Activated CD8-positive, alpha-beta T cell treated with anti-CD3 and anti-CD28 coated beads for 36 hours (primary cell): Measurements from ENCODE around the gene CDH8. TPM values are rescaled to one million over a fixed set of nuclear protein-coding genes. Genes with fewer than 3 reads are reported as not detected.

Source experiments
- ATAC-seq: fragments of 200-7000 bp; cut with Tn5 transposase; one replicate; pipeline ENCODE4 v1.10.0; 2021; ENCODE audit warnings: mild to moderate bottlenecking, moderate library complexity
- CTCF ChIA-PET: fragments of 350-600 bp; sonication (Branson Sonifier 250); formaldehyde crosslinking; loops from one replicate; lab custom pipeline; 2021; ENCODE audit warnings: antibody characterized with exemption; lab: Charles Lee
- POLR2A ChIA-PET: fragments of 350-600 bp; sonication (Branson Sonifier 250); formaldehyde crosslinking; loops from one replicate; lab custom pipeline; 2021; ENCODE audit warnings: antibody characterized with exemption; lab: Charles Lee
- DNase-seq: peaks from one replicate; pipeline ENCODE4 v3.0.0-alpha.2; 2020
- H3K27ac Mint-ChIP-seq: one replicate; pipeline ENCODE4 v1.8.0; 2021; ENCODE audit warnings: mild to moderate bottlenecking, mixed read lengths
- H3K27me3 Mint-ChIP-seq: one replicate; pipeline ENCODE4 v1.8.0; 2021; ENCODE audit warnings: mixed read lengths
- H3K36me3 Mint-ChIP-seq: one replicate; pipeline ENCODE4 v1.8.0; 2021; ENCODE audit warnings: low read depth, mixed read lengths
- H3K4me1 Mint-ChIP-seq: one replicate; pipeline ENCODE4 v1.8.0; 2021; ENCODE audit warnings: low read depth, mixed read lengths
- H3K4me3 Mint-ChIP-seq: one replicate; pipeline ENCODE4 v1.8.0; 2021; ENCODE audit warnings: mild to moderate bottlenecking, moderate library complexity, mixed read lengths
- H3K9me3 Mint-ChIP-seq: one replicate; pipeline ENCODE4 v1.8.0; 2021; ENCODE audit warnings: mixed read lengths
- intact Hi-C: fragments of 100-400 bp; cut with micrococcal nuclease; formaldehyde crosslinking; loops from one replicate; pipeline ENCODE4 v1.10.0; 2022
- total RNA-seq, 2 experiments: library from RNA; stranded (reverse); gene quantifications; one replicate each; pipeline ENCODE4 v1.2.3, GENCODE V29; 2021
- TF ChIP-seq, protein P1 (sequence below): fragments of 200-600 bp; IDR thresholded peaks from one replicate; pipeline ENCODE4 v1.8.0; 2022; ENCODE audit warnings: antibody characterized with exemption, mild to moderate bottlenecking

CDH8 gene
- total RNA-seq, 2 experiments from 2014 or later, result not detected

GRCh38 chr16:61969077-61969382 is 67.2 kb downstream of the CDH8 start:
- DNase-seq (no peak), ATAC-seq (no peak)
- no peak overlapping the region for H3K27ac Mint-ChIP-seq
- TF ChIP-seq, protein P1, sequence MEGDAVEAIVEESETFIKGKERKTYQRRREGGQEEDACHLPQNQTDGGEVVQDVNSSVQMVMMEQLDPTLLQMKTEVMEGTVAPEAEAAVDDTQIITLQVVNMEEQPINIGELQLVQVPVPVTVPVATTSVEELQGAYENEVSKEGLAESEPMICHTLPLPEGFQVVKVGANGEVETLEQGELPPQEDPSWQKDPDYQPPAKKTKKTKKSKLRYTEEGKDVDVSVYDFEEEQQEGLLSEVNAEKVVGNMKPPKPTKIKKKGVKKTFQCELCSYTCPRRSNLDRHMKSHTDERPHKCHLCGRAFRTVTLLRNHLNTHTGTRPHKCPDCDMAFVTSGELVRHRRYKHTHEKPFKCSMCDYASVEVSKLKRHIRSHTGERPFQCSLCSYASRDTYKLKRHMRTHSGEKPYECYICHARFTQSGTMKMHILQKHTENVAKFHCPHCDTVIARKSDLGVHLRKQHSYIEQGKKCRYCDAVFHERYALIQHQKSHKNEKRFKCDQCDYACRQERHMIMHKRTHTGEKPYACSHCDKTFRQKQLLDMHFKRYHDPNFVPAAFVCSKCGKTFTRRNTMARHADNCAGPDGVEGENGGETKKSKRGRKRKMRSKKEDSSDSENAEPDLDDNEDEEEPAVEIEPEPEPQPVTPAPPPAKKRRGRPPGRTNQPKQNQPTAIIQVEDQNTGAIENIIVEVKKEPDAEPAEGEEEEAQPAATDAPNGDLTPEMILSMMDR, result no peak
- POLR2A ChIA-PET, result no interaction called here
- H3K4me1 Mint-ChIP-seq, result no peaks in the 10 kb centered on the region
- no peaks in the 10 kb centered on the region for H3K27me3 Mint-ChIP-seq
- CTCF ChIA-PET, result no interaction called here
- peaks cover 8% of the 10 kb centered on the region for H3K9me3 Mint-ChIP-seq
- intact Hi-C loops, result no loop called here
- H3K36me3 Mint-ChIP-seq, result no peaks in the 10 kb centered on the region
- H3K4me3 Mint-ChIP-seq, result no peak overlapping the region

- no peak overlapping the region for H3K4me3 Mint-ChIP-seq
- intact Hi-C loops, result no loop called here
- TF ChIP-seq, protein P1, result no peak
- ChIA-PET POLR2A (no interaction called here), CTCF (no interaction called here)
- H3K27me3 Mint-ChIP-seq, result no peaks in the 10 kb centered on the region
- no peaks in the 10 kb centered on the region for H3K4me1 Mint-ChIP-seq
- ATAC-seq (no peak), DNase-seq (no peak)
- H3K27ac Mint-ChIP-seq, result no peak overlapping the region
- H3K36me3 Mint-ChIP-seq, result no peaks in the 10 kb centered on the region
- H3K9me3 Mint-ChIP-seq, result peaks cover 7% of the 10 kb centered on the region
Measured at GRCh38 chr16:61968242-61969076, 67.8 kb downstream of the CDH8 start.

DNA sequence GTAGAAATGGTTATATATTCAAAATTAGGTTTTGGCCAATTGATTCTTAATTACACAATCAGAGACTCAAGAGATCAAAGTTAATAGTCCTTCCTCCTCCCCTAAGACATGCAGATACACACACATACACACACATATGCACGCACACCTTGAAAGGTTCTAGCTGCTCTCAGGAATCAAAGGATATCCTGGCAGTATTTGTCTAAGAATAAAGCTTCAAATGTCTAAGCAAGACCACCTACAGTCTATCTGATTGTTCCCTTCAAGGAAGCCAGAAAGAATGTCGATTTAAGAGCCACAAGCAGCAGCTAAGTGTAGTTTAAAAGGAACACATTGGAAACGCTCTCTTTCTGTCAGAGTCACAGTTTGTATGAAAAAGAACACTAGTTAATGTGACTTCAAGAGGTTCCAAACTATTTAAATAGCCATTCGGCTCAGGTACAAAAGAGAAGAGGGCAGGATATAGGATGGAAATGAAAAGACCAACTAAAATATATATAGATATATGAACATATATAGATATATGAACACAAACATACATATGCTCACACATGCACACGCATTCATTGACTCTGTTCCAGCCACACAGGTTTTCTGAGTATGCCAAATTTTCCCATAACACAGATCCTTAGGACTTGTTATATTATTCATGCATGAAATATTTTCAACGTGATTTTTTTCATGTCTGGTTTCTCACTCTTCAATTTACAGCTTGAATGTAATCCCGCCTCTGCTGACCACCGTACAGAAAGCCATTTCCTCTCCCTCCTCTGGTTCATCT is 79.0 kb downstream of the CDH8 start:
- no peaks in the 10 kb centered on the region for H3K36me3 Mint-ChIP-seq
- POLR2A ChIA-PET, result no interaction called here
- no peak for ATAC-seq
- TF ChIP-seq, protein P1, result no peak
- no peak overlapping the region for H3K27ac Mint-ChIP-seq
- CTCF ChIA-PET, result no interaction called here
- no peaks in the 10 kb centered on the region for H3K4me1 Mint-ChIP-seq
- intact Hi-C loops, result no loop called here
- peaks cover 10% of the 10 kb centered on the region for H3K9me3 Mint-ChIP-seq
- no peak for DNase-seq
- no peak overlapping the region for H3K4me3 Mint-ChIP-seq
- H3K27me3 Mint-ChIP-seq, result no peaks in the 10 kb centered on the region

DNA sequence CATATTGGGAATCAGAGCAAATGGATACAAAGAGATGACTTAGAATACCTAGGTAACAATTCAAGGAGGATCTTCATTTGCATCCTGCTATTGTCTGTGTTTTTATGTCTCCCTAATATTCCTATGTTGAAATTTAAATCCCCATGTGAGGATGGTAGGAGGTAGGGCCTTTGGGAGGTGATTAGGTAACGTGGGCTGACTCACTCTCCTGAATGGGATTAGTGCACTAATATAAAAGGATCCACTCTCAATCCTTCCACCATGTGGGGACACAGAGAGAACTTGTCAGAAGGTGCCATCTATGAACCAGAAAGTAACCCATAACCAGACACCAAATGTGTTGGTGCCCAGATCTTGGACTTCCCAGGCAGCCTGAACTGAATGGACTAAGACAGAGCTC is 83.4 kb downstream of the CDH8 start:
- CTCF ChIA-PET, result no interaction called here
- H3K27me3 Mint-ChIP-seq, result no peaks in the 10 kb centered on the region

More for the DNA sequence above, 83.4 kb downstream of the CDH8 start:
- intact Hi-C loops, result no loop called here
- no peak overlapping the region for H3K27ac Mint-ChIP-seq
- no peak overlapping the region for H3K4me3 Mint-ChIP-seq
- DNase-seq, result no peak
- H3K36me3 Mint-ChIP-seq, result no peaks in the 10 kb centered on the region
- H3K4me1 Mint-ChIP-seq, result no peaks in the 10 kb centered on the region
- POLR2A ChIA-PET, result no interaction called here
- TF ChIP-seq, protein P1, result no peak
- ATAC-seq, result no peak
- H3K9me3 Mint-ChIP-seq, result peaks cover 7% of the 10 kb centered on the region
